CD4-positive, alpha-beta T cell treated with Interferon alpha-2 for 1 hour (primary cell): ENCODE measurements around the gene ASIC3.
"Not testable (repeated sequence)": the region's sequence is repeated elsewhere in the genome, so short reads cannot be mapped to it uniquely, and the experiment has no call there.

Experiments used
- DNase-seq, 2 donors: peaks; one replicate each; pipeline ENCODE4 v3.0.0-alpha.2; 2020 to 2022

Gene ASIC3

DNA sequence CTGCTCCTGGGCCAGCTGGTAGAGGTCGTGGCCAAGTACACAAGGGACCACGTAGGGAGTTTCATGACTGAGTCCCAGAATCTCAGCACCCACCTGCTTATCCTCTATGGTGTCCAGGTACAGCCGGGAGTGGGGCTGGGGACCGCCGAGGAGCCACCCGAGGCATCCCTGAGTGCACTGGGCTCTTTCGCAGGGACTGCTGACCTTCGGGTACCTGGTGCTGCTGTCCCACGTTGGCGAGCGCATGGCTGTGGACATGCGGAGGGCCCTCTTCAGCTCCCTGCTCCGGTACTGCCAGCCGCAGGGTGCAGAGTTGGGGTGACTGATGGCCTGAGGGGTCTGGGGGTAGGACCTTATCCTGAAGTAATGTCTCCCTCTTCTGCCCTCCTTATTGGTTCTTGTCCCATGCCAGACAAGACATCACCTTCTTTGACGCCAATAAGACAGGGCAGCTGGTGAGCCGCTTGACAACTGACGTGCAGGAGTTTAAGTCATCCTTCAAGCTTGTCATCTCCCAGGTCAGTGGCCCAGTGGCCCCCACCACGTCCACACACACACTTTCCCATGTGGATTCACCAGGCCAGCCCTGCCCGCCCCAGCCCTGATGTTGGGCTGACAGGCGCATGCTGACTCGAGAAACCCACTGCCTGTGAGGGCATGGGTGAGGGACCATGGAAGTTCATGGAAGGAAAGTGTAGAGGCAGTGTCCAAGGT is 13.9 kb upstream of the ASIC3 start:
- no peak for DNase-seq

GRCh38 chr7:151035026-151035717 is 13.2 kb upstream of the ASIC3 start:
- no peak for DNase-seq

- no peak for DNase-seq
Observed at GRCh38 chr7:151035902-151036301, 12.4 kb upstream of the ASIC3 start.

DNA sequence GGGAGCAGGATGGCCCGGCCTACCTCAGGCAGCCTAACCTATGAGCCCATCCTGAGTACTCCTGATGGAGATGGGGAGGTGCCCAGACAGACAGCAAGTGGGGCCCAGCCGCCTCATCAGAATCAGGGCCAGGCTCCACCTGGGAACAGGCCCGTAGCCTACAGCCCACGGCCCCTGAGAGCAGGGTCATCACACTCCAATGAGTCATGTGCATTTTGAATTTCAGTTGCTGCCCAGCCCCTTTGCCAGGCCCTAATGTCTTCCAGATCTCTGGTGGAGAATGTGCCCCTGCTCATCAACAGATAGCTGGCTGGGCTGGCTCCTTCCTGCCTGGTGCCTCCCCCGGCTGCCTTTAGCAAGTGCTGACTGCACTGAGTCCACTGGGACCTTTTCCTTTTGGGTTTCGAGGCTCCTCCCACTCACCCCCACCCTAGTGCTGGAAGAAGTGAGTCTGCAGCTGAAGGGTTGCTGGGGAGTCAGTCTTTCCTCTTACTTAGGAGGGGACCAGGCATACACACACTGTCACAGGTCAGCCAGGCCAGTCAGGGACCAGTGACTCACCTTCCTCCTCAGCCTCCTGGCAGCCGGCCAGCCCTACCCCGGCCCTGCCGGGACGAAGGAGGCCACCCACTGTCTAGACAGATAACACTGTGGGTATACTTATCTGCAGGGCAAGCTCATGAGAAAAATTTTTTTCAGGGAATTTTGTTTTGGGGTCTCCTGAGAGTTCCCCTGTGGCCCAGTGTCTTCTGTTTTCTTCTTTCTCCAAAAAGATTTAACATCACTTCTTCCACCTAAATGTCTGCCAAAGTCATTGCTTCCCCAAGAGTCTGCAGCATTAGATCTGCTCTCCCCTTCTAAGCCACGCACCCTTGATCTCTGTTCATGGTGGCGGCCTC is 9.1 kb upstream of the ASIC3 start:
- peak; percentile 31 to 56 for DNase-seq

GRCh38 chr7:151039850-151040548 is 8.3 kb upstream of the ASIC3 start:
- DNase-seq, result no peak

DNA sequence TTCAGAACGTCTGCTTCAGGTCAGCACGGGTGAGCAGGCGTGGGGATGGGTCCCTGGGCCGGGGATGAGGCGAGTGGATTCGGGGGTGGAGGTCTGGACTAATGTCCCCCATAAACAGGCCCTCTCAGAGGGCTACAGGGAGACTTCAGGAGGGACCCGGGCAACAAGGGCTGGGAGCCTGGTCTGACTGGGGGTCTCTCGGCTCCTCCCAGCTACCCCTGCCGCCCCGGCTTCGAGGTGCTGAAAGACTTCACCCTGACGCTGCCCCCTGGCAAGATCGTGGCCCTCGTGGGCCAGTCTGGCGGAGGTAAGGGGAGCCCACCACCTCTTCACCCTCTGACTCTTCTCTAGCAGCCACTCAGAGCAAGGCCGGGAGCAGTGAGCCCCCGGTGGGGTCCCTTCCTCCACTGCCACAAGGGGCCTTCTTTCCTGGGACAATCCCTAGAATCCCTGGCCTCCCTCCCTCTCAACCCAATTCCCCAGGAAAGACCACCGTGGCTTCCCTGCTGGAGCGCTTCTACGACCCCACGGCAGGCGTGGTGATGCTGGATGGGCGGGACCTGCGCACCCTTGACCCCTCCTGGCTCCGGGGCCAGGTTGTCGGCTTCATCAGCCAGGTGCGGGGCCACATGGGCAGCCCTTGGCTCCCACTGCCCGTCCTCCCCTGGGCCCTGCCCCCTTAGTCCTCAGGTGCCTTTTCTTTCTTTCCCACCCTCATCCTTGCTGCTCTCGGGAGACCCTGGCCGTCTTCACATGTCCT is 7.5 kb upstream of the ASIC3 start:
- DNase-seq, result no peak

DNA sequence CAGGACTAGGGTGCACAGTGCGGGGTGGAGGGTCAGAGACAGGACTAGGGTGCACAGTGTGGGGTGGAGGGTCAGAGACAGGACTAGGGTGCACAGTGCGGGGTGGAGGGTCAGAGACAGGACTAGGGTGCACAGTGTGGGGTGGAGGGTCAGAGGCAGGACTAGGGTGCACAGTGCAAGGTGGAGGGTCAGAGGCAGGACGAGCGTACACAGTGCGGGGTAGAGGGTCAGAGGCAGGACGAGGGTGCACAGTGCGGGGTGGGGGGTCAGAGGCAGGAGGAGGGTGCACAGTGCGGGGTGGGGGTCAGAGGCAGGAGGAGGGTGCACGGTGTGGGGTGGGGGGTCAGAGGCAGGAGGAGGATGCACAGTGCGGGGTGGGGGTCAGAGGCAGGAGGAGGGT is 4.9 kb upstream of the ASIC3 start:
- DNase-seq, result not testable (repeated sequence)

DNA sequence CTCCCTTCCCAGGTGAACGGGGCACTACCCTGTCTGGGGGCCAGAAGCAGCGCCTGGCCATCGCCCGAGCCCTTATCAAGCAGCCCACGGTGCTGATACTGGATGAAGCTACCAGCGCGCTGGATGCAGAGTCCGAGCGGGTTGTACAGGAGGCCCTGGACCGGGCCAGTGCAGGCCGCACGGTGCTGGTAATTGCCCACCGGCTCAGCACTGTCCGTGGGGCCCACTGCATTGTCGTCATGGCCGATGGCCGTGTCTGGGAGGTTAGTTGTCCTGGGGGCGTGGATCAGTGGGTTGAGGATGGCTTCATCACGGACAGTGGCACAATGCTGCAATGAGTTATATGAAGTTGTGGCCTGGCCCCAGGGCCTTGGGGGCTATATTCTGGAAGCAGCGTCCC is 4.4 kb upstream of the ASIC3 start:
- no peak for DNase-seq

DNA sequence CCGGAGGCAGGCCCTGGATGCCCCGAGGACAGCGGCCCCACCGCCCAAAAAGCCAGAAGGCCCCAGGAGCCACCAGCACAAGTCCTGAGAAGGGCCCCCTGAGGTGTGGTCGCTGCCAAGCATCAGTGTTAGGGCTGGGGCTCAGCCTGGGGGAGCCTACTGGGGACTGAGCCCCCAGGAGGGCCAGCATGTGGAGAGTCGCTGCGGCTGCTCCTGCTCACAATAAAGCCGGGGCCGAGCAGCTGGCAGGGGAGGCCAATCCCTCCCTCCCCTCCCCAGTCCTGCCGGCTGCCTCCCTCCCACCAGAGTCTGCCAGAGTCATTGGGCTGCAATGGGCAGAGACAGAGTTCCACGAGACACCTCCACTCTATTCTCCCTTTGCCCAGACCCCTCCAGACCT is 3.1 kb upstream of the ASIC3 start:
- DNase-seq, result no peak

DNA sequence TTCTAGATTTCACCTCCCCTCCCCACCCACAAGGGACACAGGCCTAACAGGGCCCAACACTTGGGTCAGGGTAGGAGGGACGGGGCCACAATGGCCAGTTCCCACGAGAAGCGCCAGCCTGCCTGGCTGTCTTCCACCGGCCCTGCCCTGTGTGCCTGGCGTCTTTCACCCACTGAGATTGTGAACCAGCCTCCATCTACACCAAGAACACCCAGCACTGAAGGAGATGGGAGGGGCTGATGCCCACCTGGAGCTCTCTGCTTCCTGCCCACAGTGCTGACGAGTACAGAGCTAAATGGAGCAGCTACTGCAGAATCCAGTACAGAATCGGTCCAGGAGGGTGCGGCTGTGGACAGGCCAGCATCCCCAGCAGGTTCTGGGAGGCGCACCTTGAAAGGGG is 2.4 kb upstream of the ASIC3 start:
- DNase-seq, result no peak

DNA sequence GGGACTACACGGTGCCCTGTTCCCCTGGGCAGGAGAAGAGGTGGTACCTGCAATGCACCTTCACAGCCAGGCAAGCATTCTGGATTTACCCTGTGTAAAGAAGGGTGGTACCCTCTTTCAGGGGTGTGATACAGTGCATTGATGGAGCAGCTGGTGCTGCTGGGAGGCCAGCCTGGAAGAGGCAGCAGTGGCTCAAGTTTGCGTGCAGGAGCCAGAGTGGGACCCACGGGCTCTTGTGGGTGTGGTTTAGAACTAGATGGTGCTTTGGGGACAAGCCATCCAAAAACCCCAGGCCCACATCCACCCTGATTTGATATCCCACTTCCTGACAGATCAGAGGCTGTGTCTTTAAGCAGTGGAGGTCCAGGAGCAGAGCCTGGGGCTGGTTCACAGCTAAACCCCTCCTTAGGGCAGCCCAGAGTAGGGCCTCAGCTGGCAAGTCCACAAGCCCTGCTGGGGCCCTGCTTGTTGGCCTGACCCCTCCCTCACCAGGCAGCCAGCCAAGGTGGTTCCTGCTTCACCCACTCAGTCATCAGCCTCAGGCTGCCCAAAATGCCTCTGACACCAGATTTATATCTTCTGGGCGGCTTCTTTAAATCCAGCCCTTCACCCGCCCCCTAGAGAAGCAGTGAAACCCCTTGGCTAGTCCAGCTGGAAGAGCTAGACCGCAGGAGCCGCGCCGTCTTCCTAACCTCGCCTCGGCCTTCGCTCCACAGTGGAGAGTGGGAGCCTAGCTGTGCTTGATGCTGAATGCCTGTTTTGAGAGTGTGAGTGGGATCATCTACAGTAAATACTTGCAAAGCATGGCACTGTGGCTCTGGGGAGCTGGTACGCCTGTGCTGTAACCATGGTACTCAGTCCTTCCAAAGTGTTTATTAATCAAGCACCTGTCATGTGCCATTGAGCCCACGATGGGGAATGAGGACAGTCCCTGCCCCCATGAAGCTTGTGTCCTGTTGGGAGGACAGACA is 1.4 kb upstream of the ASIC3 start:
- DNase-seq, result no peak

GRCh38 chr7:151048911-151049463 is 656 bp downstream of the ASIC3 start:
- no peak for DNase-seq

DNA sequence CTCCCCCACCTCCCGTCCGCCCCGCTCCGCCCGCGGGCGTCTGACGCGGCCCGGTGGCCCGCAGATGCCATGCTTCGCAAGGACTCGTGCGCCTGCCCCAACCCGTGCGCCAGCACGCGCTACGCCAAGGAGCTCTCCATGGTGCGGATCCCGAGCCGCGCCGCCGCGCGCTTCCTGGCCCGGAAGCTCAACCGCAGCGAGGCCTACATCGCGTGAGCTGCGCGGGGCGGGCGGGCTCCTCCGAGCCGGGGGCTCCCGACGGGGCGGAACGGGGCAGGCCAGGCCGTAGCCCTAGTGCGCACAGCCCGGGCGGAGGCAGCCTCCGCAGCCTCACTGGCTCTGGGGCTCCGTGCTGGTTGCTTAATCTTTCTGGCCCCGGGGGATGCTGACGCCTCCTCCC is 2.8 kb downstream of the ASIC3 start:
- peak; percentile 38 to 63 for DNase-seq

- no peak for DNase-seq
Observed at GRCh38 chr7:151053096-151053495, 4.8 kb downstream of the ASIC3 start.

DNA sequence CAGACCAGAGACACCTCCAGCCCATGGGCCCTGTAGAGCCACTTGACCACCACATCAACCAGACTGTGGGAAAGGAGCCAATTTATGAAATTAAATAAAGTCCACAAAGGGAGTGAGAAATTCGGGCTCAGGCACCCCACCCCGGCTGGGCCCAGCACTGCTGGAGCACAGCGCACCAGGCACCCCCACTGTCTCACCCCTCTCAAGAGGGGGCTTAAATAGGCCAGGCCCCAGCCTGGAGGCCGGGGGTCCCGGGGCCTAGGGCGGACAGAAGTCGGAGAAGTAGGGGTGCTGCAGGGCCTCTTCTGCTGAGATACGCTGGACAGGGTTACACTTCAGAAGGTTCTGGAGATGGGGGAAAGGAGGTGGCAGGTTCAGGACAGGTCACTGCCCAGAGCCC is 5.4 kb downstream of the ASIC3 start:
- no peak for DNase-seq

GRCh38 chr7:151056283-151056665 is 7.9 kb downstream of the ASIC3 start:
- DNase-seq, result no peak

DNA sequence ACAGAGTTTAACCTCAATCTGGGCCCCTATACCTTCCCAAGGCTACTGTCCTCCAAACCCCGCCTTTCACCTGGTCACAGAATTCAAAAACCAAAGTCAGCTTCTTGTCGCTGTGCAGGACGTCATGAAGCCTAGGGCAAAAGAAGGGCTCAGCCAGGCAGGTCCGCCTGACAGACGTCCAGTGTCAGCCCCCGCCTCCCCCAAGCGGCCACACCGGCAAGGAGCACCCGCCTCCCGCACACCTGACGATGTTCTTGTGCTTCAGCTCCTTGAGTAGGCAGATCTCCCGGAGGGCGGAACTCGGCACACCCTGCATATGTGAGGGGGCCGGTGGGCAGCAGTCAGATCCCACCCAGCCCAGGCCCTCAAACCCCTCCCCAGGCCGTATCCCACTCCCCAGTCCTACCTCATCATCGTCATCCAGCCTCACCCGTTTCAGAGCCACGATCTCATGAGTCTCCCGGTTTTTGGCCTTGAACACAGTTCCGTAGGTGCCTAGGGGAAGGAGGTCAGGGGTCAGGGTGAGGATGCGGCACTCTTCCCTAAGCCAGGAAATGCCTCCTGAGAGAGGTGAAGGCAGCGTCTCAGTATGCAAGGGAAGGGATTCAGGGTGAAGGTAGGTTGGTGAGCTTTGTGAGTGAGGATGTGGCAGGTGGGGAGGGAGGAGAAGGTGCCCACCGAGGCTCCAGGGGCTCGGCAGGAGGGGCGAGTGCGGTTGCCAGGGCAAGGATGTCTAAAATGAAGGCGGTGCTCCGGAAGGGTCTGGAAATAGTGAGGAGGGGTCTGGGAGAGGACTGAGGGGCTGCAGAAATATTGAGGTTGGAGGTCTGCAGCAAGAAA is 8.6 kb downstream of the ASIC3 start:
- DNase-seq, result no peak

DNA sequence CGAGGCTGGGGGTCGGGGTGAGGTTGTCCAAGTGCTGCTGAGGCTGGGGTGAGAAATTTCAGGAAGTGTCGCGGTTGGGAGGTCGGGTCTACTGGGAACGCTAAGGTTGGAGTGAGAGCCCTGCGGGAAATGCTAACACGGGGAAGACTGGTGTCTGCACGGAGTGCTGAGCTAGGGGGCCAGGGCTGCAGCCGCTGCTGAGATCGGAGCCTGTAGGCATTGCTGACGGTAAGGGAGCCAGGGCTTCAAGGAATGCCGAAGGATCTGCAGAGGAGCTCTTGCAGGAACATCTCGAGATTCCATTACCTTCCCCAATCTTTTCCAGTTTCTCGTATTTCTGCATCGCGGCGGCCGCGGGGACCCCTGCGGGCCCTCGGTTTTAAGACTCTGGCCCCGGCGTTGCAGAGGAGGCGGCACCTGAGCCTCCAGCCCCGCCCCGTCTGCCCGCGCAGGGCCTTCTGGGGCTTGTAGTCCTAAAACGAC is 9.2 kb downstream of the ASIC3 start, which contains the start of gene CDK5:
Gene CDK5, minus strand, starts transcription at position 392 of the 483 bp plus-strand sequence. Its CDS starts 49 bp downstream, at position 343.
- DNase-seq, result no peak
